Activated gamma-delta T cell (primary cell): ENCODE data around the gene ME2.
"Not testable (repeated sequence)": the region's sequence is repeated elsewhere in the genome, so short reads cannot be mapped to it uniquely, and the experiment has no call there.

Experiments used
- DNase-seq: peaks from one replicate; lab custom pipeline; 2025; lab: John Stamatoyannopoulos, UW

ME2 gene

GRCh38 chr18:50861617-50862016, 17.3 kb upstream of the ME2 start:
- no peak for DNase-seq

- no peak for DNase-seq
Measured at GRCh38 chr18:50862401-50862800, 16.5 kb upstream of the ME2 start.

- DNase-seq: no peak
Measured at GRCh38 chr18:50863840-50864375, 15.0 kb upstream of the ME2 start.

GRCh38 chr18:50866765-50867164, 12.2 kb upstream of the ME2 start:
- DNase-seq: no peak

GRCh38 chr18:50869150-50869549, 9.8 kb upstream of the ME2 start:
- DNase-seq: no peak

- DNase-seq: no peak
Measured at GRCh38 chr18:50870138-50870845, 8.6 kb upstream of the ME2 start.

GRCh38 chr18:50871846-50872245, 7.1 kb upstream of the ME2 start:
- DNase-seq: no peak

GRCh38 chr18:50875966-50876536, 2.9 kb upstream of the ME2 start:
- no peak for DNase-seq

- DNase-seq: no peak
Measured at GRCh38 chr18:50877545-50878265, 1.2 kb upstream of the ME2 start.

- no peak for DNase-seq
Measured at GRCh38 chr18:50879302-50880118, 592 bp downstream of the ME2 start.

- DNase-seq: no peak
Measured at GRCh38 chr18:50880119-50880465, 1.2 kb downstream of the ME2 start.

- DNase-seq: not testable (repeated sequence)
Measured at GRCh38 chr18:50880944-50881343, 2.0 kb downstream of the ME2 start.

- DNase-seq: no peak
Measured at GRCh38 chr18:50886929-50887328, 8.0 kb downstream of the ME2 start.

GRCh38 chr18:50895350-50896045, 16.6 kb downstream of the ME2 start:
- DNase-seq: no peak

GRCh38 chr18:50896093-50896492, 17.2 kb downstream of the ME2 start:
- DNase-seq: no peak

GRCh38 chr18:50898919-50899318, 20.0 kb downstream of the ME2 start:
- DNase-seq: no peak

- DNase-seq: no peak
Measured at GRCh38 chr18:50902797-50903196, 23.9 kb downstream of the ME2 start.

GRCh38 chr18:50906843-50907242, 27.9 kb downstream of the ME2 start:
- DNase-seq: no peak

- no peak for DNase-seq
Measured at GRCh38 chr18:50909261-50909660, 30.3 kb downstream of the ME2 start.

GRCh38 chr18:50911006-50911405, 32.1 kb downstream of the ME2 start:
- no peak for DNase-seq

- DNase-seq: no peak
Measured at GRCh38 chr18:50917021-50917420, 38.1 kb downstream of the ME2 start.

GRCh38 chr18:50918153-50918552, 39.2 kb downstream of the ME2 start:
- DNase-seq: no peak
